ENCODE data around the gene MYO1H.

DNA sequence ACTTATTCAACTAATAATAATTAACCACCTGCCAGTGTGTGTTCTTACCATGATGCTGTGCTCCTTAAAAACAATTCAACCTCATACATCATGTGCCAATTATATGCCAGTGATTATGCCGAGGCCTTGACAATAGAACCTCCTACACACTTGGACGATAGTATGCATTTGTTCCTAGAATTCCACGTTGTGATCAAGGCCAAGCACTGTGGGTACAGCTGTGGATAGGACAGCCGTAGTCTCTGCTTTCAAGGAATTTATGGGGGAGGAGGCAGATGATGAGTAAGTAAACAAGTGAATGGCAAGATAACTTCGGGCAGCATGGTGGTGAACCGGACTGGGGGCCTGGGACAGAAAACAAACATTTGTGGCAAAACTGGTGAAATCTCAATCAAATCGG is 18.0 kb upstream of the MYO1H start:
- TF ChIP-seq, protein P1, sequence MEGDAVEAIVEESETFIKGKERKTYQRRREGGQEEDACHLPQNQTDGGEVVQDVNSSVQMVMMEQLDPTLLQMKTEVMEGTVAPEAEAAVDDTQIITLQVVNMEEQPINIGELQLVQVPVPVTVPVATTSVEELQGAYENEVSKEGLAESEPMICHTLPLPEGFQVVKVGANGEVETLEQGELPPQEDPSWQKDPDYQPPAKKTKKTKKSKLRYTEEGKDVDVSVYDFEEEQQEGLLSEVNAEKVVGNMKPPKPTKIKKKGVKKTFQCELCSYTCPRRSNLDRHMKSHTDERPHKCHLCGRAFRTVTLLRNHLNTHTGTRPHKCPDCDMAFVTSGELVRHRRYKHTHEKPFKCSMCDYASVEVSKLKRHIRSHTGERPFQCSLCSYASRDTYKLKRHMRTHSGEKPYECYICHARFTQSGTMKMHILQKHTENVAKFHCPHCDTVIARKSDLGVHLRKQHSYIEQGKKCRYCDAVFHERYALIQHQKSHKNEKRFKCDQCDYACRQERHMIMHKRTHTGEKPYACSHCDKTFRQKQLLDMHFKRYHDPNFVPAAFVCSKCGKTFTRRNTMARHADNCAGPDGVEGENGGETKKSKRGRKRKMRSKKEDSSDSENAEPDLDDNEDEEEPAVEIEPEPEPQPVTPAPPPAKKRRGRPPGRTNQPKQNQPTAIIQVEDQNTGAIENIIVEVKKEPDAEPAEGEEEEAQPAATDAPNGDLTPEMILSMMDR (IDR thresholded peaks at IDR 0.05), result no peak
- TF ChIP-seq POLR2A (IDR thresholded peaks at IDR 0.05; ENCODE audit: low read depth), result no peak
